ENCODE data around the gene LIN28A.

DNA sequence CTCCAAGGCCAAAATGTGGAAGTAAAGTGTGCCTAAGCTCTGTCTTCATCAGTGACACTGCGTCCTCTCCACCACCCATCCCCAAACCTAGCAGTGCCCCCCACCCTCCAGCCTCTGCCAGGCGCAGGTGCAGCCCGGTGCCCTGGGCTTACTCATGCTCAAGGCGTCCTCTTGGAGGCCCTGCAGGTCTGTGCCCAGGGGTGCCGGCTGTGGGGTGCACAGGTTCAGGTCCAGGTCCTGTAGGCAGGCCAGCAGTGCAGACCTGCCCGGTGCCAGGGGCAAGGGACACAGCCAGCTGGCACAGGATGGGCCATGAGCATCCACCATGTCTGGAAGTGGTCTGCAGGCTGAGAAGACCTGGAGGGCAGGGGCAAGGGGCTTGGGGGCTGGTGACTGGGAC, 43.2 kb upstream of the LIN28A start:
- TF ChIP-seq ZNF473 (tag by site-specific recombination; IDR thresholded peaks at IDR 0.05) (no peak), ZNF670 (tag by site-specific recombination; IDR thresholded peaks at IDR 0.05; ENCODE audit: low read depth) (no peak), ZNF660 (tag by site-specific recombination; IDR thresholded peaks at IDR 0.05) (no peak), ZFP3 (tag by site-specific recombination; IDR thresholded peaks at IDR 0.05; ENCODE audit: low read depth) (no peak)
- TF ChIP-seq, protein P1, sequence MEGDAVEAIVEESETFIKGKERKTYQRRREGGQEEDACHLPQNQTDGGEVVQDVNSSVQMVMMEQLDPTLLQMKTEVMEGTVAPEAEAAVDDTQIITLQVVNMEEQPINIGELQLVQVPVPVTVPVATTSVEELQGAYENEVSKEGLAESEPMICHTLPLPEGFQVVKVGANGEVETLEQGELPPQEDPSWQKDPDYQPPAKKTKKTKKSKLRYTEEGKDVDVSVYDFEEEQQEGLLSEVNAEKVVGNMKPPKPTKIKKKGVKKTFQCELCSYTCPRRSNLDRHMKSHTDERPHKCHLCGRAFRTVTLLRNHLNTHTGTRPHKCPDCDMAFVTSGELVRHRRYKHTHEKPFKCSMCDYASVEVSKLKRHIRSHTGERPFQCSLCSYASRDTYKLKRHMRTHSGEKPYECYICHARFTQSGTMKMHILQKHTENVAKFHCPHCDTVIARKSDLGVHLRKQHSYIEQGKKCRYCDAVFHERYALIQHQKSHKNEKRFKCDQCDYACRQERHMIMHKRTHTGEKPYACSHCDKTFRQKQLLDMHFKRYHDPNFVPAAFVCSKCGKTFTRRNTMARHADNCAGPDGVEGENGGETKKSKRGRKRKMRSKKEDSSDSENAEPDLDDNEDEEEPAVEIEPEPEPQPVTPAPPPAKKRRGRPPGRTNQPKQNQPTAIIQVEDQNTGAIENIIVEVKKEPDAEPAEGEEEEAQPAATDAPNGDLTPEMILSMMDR (tag by site-specific recombination; IDR thresholded peaks at IDR 0.05): no peak
- TF ChIP-seq, protein P2, sequence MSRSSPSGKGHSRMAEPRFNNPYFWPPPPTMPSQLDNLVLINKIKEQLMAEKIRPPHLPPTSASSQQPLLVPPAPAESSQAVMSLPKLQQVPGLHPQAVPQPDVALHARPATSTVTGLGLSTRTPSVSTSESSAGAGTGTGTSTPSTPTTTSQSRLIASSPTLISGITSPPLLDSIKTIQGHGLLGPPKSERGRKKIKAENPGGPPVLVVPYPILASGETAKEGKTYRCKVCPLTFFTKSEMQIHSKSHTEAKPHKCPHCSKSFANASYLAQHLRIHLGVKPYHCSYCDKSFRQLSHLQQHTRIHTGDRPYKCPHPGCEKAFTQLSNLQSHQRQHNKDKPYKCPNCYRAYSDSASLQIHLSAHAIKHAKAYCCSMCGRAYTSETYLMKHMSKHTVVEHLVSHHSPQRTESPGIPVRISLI (tag by site-specific recombination; IDR thresholded peaks at IDR 0.05): no peak
- TF ChIP-seq, protein P3, sequence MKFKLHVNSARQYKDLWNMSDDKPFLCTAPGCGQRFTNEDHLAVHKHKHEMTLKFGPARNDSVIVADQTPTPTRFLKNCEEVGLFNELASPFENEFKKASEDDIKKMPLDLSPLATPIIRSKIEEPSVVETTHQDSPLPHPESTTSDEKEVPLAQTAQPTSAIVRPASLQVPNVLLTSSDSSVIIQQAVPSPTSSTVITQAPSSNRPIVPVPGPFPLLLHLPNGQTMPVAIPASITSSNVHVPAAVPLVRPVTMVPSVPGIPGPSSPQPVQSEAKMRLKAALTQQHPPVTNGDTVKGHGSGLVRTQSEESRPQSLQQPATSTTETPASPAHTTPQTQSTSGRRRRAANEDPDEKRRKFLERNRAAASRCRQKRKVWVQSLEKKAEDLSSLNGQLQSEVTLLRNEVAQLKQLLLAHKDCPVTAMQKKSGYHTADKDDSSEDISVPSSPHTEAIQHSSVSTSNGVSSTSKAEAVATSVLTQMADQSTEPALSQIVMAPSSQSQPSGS (tag by site-specific recombination; IDR thresholded peaks at IDR 0.05; ENCODE audit: low read depth): no peak

Data from HEK293 (cell line).